Measurements from ENCODE around the gene GIGYF2.

Gene GIGYF2

GRCh38 chr2:232871835-232872736 is 175.0 kb downstream of the GIGYF2 start:
- DNase-seq: no peak

DNA sequence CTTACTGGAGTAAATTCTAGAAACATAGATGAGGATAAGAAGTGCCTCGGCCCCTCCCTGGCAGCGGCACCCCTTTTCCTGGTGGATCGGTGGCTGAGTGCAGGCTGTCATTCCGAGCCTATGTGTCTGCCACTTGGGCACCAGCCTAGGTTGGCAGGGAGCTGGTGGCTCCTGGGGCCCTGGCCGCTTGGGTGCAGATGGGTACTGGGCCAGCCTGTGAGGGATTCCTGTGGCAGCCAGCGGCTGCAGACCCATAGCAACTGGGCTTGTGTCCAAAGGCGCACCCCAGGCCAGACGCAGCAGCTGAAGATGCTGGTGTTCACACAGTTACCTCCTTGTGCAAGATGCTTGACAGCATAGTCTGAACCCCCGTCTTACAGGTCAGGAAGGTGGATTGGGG is 175.7 kb downstream of the GIGYF2 start:
- no peak for DNase-seq

- no peak for DNase-seq
Observed at GRCh38 chr2:232873292-232873908, 176.3 kb downstream of the GIGYF2 start.

GRCh38 chr2:232873909-232874641 is 176.9 kb downstream of the GIGYF2 start:
- DNase-seq: no peak

GRCh38 chr2:232874677-232875223 is 177.6 kb downstream of the GIGYF2 start:
- DNase-seq: no peak

- no peak for DNase-seq
Observed at GRCh38 chr2:232875256-232876121, 178.4 kb downstream of the GIGYF2 start.

GRCh38 chr2:232876161-232876977 is 179.2 kb downstream of the GIGYF2 start:
- DNase-seq: no peak

- no peak for DNase-seq
Observed at GRCh38 chr2:232876978-232877441, 179.9 kb downstream of the GIGYF2 start.

DNA sequence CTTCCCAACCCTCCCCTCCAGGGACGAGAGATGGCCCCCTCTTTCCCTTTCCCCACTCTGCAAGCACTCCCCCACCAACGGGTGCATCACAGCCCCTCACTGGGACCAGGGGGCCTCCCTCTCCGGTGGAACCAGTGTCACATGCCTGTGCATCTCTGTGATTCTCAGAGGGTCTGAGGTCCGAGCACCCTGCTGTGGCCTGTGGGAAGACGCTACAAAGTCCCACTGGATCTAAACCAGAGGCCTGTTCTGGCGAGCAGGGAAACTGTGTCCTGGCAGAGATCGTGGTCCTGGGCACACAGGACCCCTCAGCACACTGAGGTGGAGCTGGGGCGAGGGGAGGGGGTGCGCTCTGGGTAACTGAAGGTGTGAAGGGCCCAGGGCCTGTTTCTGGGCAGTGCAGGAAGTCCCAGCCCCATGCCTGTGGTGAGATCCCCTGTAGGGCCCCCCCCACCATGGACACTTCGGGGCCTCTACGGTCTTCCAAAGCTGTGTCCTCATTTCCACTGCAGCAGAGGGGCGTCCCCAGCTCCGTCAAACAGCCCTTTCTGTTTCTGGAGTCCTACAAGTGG is 180.9 kb downstream of the GIGYF2 start:
- DNase-seq: no peak

GRCh38 chr2:232878855-232879617 is 181.9 kb downstream of the GIGYF2 start:
- no peak for DNase-seq

GRCh38 chr2:232879618-232880494 is 182.7 kb downstream of the GIGYF2 start:
- no peak for DNase-seq

- DNase-seq: no peak
Observed at GRCh38 chr2:232880764-232881351, 183.7 kb downstream of the GIGYF2 start.

GRCh38 chr2:232882085-232882484 is 185.0 kb downstream of the GIGYF2 start:
- DNase-seq: no peak

- DNase-seq: no peak
Observed at GRCh38 chr2:232882505-232883115, 185.5 kb downstream of the GIGYF2 start.

DNA sequence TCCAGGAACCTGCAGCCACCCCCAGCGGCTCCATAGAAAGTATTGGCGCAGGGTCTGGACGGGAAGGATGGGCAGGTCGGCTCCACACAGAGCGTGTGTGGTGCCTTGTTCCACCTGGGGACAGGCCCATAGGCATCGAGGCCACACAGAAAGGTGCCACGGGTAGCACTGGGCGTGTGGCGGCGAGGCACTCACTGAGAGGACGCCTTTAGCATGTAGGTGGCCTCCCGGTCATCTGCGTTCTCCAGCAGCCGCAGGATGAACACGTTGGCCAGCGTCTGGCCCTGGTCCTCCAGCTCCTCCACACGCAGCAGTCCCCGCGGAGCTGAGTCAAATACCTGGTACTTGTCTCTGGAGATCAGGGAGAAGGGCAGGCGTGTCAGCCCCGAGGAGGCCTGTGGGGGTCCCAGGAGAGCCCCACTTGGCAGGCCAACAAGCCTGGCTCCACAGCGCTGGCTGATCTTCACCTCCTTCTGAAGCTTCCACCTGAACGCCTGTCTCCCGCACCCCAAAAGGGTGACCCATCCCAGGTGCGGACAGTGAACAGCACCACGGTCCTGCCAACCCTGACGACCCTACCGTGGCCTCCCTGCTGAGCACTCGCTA is 186.1 kb downstream of the GIGYF2 start:
- no peak for DNase-seq

DNA sequence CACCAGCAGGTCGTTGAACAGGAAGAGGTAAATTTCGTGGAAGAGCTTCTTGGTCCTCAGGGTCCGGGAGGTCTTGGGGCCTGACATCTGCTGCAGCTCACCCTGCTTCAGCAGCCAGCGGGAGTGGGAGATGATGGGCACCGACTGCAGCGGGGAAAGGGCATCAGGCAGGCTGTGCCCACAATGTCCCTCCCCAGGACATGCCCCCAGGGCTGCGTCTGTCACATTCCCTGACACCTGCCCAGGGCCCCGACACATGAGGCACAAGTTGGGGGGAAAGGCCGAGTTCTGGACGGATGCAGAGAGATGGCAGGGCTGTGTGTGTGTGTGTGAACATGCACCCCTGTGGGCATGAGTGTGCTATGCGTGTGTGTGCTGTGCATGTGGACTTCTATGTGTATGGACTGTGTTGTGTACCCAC is 186.9 kb downstream of the GIGYF2 start:
- DNase-seq: no peak

DNA sequence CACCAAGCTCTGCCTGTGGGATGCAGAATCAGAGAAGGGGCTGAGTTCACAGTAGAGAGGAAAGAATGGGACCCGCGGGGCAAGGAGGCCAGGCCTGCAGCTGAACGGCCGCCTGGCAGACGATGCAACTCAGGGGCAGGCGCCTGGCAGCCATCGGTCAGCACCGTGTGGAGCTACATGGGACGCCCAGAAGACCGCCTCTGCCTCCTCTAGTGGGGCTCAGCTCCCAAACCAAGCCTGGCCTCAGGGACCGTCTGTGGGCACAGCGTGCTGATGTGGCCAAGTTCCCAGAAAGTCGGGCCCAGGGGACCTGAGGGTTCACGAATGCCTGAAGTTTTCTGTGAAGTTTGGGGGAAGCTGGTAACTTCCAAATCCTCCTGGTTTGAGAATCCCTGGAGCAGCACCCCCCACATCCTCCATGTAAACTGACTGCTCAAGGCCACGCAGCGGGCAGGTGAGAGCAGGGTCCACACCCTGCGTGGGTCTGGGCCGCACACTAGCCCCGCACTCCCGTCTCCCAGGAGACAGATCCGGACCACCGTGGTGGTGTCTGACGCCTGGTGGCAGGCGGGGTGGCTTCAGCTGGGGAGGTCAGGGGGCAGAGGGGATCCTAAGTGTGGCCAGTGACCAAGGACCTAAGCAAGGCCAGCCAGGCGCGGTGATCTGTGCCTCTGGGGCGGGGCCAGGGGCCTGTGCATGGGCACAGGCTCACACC is 187.6 kb downstream of the GIGYF2 start:
- DNase-seq: no peak

All from NCI-H2081 treated with DMSO at 0.1 percent for 48 hours (cell line).